ENCODE data around the gene LRRC7. TPM values are rescaled to one million over a fixed set of nuclear protein-coding genes. Genes with fewer than 3 reads are reported as not detected.

LRRC7 gene
- total and polyA plus RNA-seq, 5 donors from 2014 or later: 0.07 to 0.15 (median 0.15) TPM; not detected in 2

DNA sequence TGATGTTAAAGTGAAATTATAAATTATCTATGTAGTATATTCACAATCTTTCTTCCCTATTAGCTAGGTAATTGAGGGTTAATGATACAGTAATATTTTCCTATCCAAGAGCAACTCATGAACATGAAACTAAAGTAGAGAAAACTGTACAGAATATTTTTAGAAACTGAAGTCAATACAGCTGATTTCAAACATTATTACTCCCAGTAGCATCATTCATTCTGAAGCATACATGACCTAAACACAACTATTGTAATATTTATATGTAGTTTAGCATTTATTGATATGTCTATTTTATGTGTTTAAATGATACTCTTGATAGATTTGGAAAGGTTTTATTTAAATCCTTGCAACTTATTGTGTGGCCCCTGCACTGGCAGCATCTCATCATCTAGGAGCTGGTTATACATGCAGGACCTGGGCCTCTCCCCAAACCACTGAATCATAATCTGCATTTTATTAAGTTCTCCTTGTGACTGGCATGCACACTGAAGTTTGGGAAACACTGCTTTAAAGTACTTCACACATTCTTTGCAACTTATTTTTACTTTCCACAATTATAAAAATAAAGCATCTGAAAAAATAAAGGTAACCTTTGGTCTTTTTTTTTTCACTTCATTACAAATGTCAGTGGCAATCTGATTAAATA is 437.8 kb downstream of the LRRC7 start:
- Mint-ChIP-seq H3K36me3 (no peaks in the 10 kb centered on the region), H3K9me3 (peaks cover 0 to 3% (median 0%) of the 10 kb centered on the region in 7 donors), H3K27me3 (no peaks in the 10 kb centered on the region), H3K4me3 (no peak overlapping the region), H3K27ac (no peak overlapping the region), H3K4me1 (no peaks in the 10 kb centered on the region)
- H3K36me3 ChIP-seq (ENCODE audit: control insufficient read depth, insufficient read depth, low read length): no peaks in the 10 kb centered on the region
- H3K4me3 ChIP-seq (ENCODE audit: low read depth, low read length): no peak overlapping the region
- no peaks in the 10 kb centered on the region for H3K4me1 ChIP-seq (ENCODE audit: control insufficient read depth, insufficient read depth, low read length, poor library complexity, severe bottlenecking)
- no peaks in the 10 kb centered on the region for H3K9me3 ChIP-seq (ENCODE audit: control insufficient read depth in 2 of 2, low read length in 2 of 2)
- DNase-seq (no peak), ATAC-seq (ENCODE audit: low read depth in 2 of 2) (no peak)
- no peak overlapping the region for H3K27ac ChIP-seq (ENCODE audit: insufficient read depth, low read length, poor library complexity, severe bottlenecking)
- H3K27me3 ChIP-seq (ENCODE audit: control insufficient read depth, insufficient read depth, low read length): no peaks in the 10 kb centered on the region

DNA sequence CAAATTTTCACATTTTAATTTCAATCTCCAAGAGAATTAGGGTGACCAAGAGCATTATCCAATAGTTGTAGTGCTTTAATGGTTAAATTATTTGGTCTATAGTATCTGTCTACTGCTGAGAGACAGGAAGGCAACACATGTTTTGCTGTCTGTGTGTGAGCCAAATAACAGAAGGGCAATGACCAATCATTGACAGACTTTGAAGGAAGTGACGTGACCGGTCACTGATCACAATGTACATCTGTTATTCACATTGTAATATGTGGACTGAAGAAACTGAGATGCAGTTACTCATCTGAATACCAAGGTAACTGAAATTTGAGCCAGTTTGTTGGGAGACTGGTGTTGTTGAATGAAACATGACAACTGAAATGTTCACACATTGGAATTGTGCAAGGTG is 440.9 kb downstream of the LRRC7 start:
- H3K9me3 ChIP-seq (ENCODE audit: control insufficient read depth in 2 of 2, low read length in 2 of 2): no peaks in the 10 kb centered on the region
- DNase-seq (no peak), ATAC-seq (ENCODE audit: low read depth in 2 of 2) (no peak)
- no peaks in the 10 kb centered on the region for H3K27me3 Mint-ChIP-seq
- no peak overlapping the region for H3K27ac Mint-ChIP-seq
- no peaks in the 10 kb centered on the region for H3K36me3 ChIP-seq (ENCODE audit: control insufficient read depth, insufficient read depth, low read length)
- no peak overlapping the region for H3K4me3 Mint-ChIP-seq
- H3K36me3 Mint-ChIP-seq: no peaks in the 10 kb centered on the region
- no peaks in the 10 kb centered on the region for H3K4me1 ChIP-seq (ENCODE audit: control insufficient read depth, insufficient read depth, low read length, poor library complexity, severe bottlenecking)
- H3K4me3 ChIP-seq (ENCODE audit: low read depth, low read length): no peak overlapping the region
- peaks cover 0 to under 1% (median 0%) of the 10 kb centered on the region in 7 donors for H3K9me3 Mint-ChIP-seq
- H3K27ac ChIP-seq (ENCODE audit: insufficient read depth, low read length, poor library complexity, severe bottlenecking): no peak overlapping the region
- no peaks in the 10 kb centered on the region for H3K27me3 ChIP-seq (ENCODE audit: control insufficient read depth, insufficient read depth, low read length)
- H3K4me1 Mint-ChIP-seq: no peaks in the 10 kb centered on the region

DNA sequence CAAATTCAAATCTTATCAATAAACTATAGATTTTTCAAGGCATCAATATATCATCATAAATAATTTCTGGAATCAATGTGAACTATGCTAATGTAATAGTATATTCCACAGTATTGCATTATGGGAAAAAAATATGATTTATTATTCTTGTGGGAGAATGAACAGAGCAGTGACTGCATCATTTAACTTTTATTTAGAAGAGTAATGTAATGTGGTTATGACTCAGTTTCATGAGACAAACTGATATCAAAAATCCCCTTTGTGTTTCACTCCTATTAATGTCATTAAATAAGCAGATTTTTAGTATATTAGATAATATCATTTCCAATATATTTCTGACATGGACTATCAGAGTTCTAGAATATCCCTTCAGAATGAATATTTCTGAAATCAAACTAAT is 450.0 kb downstream of the LRRC7 start:
- H3K27me3 ChIP-seq (ENCODE audit: control insufficient read depth, insufficient read depth, low read length): no peaks in the 10 kb centered on the region
- DNase-seq (no peak), ATAC-seq (ENCODE audit: low read depth in 2 of 2) (no peak)
- no peak overlapping the region for H3K4me3 ChIP-seq (ENCODE audit: low read depth, low read length)
- H3K36me3 ChIP-seq (ENCODE audit: control insufficient read depth, insufficient read depth, low read length): no peaks in the 10 kb centered on the region
- H3K9me3 ChIP-seq (ENCODE audit: control insufficient read depth in 2 of 2, low read length in 2 of 2): no peaks in the 10 kb centered on the region
- no peaks in the 10 kb centered on the region for H3K4me1 ChIP-seq (ENCODE audit: control insufficient read depth, insufficient read depth, low read length, poor library complexity, severe bottlenecking)
- H3K9me3 Mint-ChIP-seq: no peaks in the 10 kb centered on the region
- no peaks in the 10 kb centered on the region for H3K27me3 Mint-ChIP-seq
- H3K4me1 Mint-ChIP-seq: no peaks in the 10 kb centered on the region
- H3K4me3 Mint-ChIP-seq: no peak overlapping the region
- H3K27ac Mint-ChIP-seq: no peak overlapping the region
- no peaks in the 10 kb centered on the region for H3K36me3 Mint-ChIP-seq
- no peak overlapping the region for H3K27ac ChIP-seq (ENCODE audit: insufficient read depth, low read length, poor library complexity, severe bottlenecking)

DNA sequence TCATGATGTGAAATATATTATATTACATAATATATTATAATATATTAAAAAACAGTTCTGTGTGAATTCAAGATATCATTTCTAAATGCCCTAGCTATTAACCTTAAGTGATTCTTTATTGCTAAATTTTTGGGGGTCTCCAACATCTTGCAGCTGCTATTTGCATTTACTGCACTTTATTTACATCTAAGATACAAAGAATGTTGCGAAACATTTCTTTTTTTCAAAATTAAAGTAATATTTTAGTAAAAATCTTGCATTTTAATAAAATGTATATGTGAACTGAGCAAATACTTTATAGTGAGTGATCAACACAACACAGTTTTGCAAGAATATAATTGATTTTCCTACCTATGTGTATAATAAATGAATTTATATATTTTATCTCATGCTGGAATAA is 456.6 kb downstream of the LRRC7 start:
- H3K27ac ChIP-seq (ENCODE audit: insufficient read depth, low read length, poor library complexity, severe bottlenecking): no peak overlapping the region
- H3K4me1 Mint-ChIP-seq: no peaks in the 10 kb centered on the region
- no peak overlapping the region for H3K4me3 ChIP-seq (ENCODE audit: low read depth, low read length)
- no peak overlapping the region for H3K4me3 Mint-ChIP-seq
- no peaks in the 10 kb centered on the region for H3K9me3 ChIP-seq (ENCODE audit: control insufficient read depth in 2 of 2, low read length in 2 of 2)
- no peak overlapping the region for H3K27ac Mint-ChIP-seq
- no peak for DNase-seq
- H3K27me3 ChIP-seq (ENCODE audit: control insufficient read depth, insufficient read depth, low read length): no peaks in the 10 kb centered on the region
- H3K36me3 Mint-ChIP-seq: no peaks in the 10 kb centered on the region
- no peaks in the 10 kb centered on the region for H3K4me1 ChIP-seq (ENCODE audit: control insufficient read depth, insufficient read depth, low read length, poor library complexity, severe bottlenecking)
- no peaks in the 10 kb centered on the region for H3K27me3 Mint-ChIP-seq
- no peaks in the 10 kb centered on the region for H3K9me3 Mint-ChIP-seq
- ATAC-seq (ENCODE audit: low read depth in 2 of 2): no peak
- H3K36me3 ChIP-seq (ENCODE audit: control insufficient read depth, insufficient read depth, low read length): no peaks in the 10 kb centered on the region

DNA sequence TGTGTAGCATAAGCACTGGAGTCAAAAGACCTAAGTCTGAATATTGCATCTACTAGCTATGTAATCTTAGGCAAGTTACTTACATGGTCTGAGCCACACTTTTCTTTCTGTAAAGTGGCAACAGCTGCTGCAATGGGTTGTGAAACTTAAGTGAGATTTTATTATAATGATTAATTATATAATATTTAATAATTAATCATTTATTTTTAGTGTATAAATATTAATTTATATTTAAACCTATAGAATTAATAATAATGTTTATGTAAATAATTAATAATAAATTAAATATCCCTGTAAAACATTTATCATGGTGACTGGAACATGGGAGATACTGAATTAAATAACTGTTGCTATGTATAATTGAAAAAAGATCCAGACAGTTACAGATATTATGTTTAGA is 457.3 kb downstream of the LRRC7 start:
- H3K4me1 Mint-ChIP-seq: no peaks in the 10 kb centered on the region
- no peak overlapping the region for H3K27ac ChIP-seq (ENCODE audit: insufficient read depth, low read length, poor library complexity, severe bottlenecking)
- H3K27me3 Mint-ChIP-seq: no peaks in the 10 kb centered on the region
- H3K4me3 ChIP-seq (ENCODE audit: low read depth, low read length): no peak overlapping the region
- H3K4me3 Mint-ChIP-seq: no peak overlapping the region
- no peaks in the 10 kb centered on the region for H3K36me3 ChIP-seq (ENCODE audit: control insufficient read depth, insufficient read depth, low read length)
- no peaks in the 10 kb centered on the region for H3K9me3 Mint-ChIP-seq
- DNase-seq (no peak), ATAC-seq (ENCODE audit: low read depth in 2 of 2) (no peak)
- no peaks in the 10 kb centered on the region for H3K9me3 ChIP-seq (ENCODE audit: control insufficient read depth in 2 of 2, low read length in 2 of 2)
- no peaks in the 10 kb centered on the region for H3K36me3 Mint-ChIP-seq
- H3K27ac Mint-ChIP-seq: no peak overlapping the region
- H3K4me1 ChIP-seq (ENCODE audit: control insufficient read depth, insufficient read depth, low read length, poor library complexity, severe bottlenecking): no peaks in the 10 kb centered on the region
- no peaks in the 10 kb centered on the region for H3K27me3 ChIP-seq (ENCODE audit: control insufficient read depth, insufficient read depth, low read length)

DNA sequence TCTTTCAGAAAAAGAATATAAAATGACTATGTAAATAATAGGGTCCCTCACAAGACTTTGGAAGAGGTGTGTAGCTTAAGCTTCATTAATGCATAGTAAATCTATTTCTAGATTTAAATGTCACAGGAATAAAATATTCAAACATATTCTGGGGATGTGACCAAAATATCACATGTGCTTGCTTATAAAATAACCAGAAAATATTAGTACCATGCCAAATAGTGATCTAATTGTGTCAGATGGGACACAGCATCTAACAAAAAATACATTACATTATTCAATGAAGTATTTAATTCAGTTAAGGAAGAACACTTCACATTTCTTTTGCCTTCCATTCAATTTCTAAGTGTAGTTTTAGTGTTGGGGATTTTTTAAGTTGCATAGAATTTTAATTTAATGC is 458.1 kb downstream of the LRRC7 start:
- ATAC-seq (ENCODE audit: low read depth in 2 of 2) (no peak), DNase-seq (no peak)
- H3K9me3 Mint-ChIP-seq: no peaks in the 10 kb centered on the region
- H3K4me1 Mint-ChIP-seq: no peaks in the 10 kb centered on the region
- no peak overlapping the region for H3K27ac ChIP-seq (ENCODE audit: insufficient read depth, low read length, poor library complexity, severe bottlenecking)
- no peak overlapping the region for H3K4me3 ChIP-seq (ENCODE audit: low read depth, low read length)
- no peak overlapping the region for H3K27ac Mint-ChIP-seq
- H3K4me1 ChIP-seq (ENCODE audit: control insufficient read depth, insufficient read depth, low read length, poor library complexity, severe bottlenecking): no peaks in the 10 kb centered on the region
- H3K36me3 ChIP-seq (ENCODE audit: control insufficient read depth, insufficient read depth, low read length): no peaks in the 10 kb centered on the region
- no peak overlapping the region for H3K4me3 Mint-ChIP-seq
- no peaks in the 10 kb centered on the region for H3K9me3 ChIP-seq (ENCODE audit: control insufficient read depth in 2 of 2, low read length in 2 of 2)
- H3K27me3 Mint-ChIP-seq: no peaks in the 10 kb centered on the region
- no peaks in the 10 kb centered on the region for H3K27me3 ChIP-seq (ENCODE audit: control insufficient read depth, insufficient read depth, low read length)
- H3K36me3 Mint-ChIP-seq: no peaks in the 10 kb centered on the region

DNA sequence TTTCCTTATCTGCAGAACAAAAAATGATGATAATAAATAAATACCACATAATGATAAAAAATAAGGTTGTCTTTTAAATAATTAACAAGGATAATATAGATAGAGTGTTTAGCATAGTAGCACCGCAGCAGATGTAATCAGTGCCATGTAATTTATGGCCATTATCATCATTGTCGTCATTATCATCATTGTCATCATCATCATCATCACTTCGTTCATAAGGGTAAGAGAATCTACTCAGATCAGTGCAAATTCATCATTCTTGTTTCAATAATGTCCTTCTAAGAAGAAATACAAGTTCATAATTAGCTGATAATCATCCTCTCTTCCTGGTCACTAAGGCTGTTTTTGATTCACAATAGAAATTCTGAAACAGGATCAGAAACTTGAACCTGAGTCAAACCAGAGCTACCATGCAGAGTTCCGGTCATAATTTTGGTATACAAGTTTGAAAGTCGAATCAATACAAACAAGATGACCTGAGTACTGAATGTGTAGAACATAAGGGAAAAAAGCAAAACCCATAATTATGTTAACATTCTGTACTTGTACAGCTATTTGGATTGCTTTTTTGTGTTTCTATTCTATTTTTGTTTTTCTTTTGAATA is 465.6 kb downstream of the LRRC7 start:
- Histone ChIP-seq H3K27ac (ENCODE audit: insufficient read depth, low read length, poor library complexity, severe bottlenecking) (no peak overlapping the region), H3K36me3 (ENCODE audit: control insufficient read depth, insufficient read depth, low read length) (no peaks in the 10 kb centered on the region), H3K9me3 (ENCODE audit: control insufficient read depth in 2 of 2, low read length in 2 of 2) (no peaks in the 10 kb centered on the region), H3K4me3 (ENCODE audit: low read depth, low read length) (no peak overlapping the region), H3K27me3 (ENCODE audit: control insufficient read depth, insufficient read depth, low read length) (no peaks in the 10 kb centered on the region), H3K4me1 (ENCODE audit: control insufficient read depth, insufficient read depth, low read length, poor library complexity, severe bottlenecking) (no peaks in the 10 kb centered on the region)
- Mint-ChIP-seq H3K9me3 (peaks cover 0 to 3% (median 0%) of the 10 kb centered on the region in 7 donors), H3K27ac (no peak overlapping the region), H3K4me1 (no peaks in the 10 kb centered on the region), H3K36me3 (no peaks in the 10 kb centered on the region), H3K27me3 (peaks cover 4% of the 10 kb centered on the region), H3K4me3 (no peak overlapping the region)
- ATAC-seq (ENCODE audit: low read depth in 2 of 2) (no peak), DNase-seq (no peak)

DNA sequence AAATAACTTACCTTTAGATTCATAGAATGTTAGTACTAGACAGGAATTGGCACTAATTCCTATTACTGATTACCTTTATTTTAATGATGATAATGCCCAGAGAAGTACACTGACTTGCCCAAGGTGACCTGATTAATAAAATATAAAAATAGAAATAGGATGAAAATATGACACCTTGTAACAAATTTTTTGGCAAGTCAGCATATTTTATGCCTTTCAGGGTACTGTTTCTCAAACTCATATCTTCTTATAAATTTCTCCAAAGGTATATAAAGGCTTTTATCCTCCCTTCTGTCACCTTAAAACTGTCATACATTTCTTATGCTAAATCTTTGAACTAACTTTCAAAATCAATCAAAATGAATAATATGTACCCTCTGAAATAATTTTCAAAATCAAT is 466.2 kb downstream of the LRRC7 start:
- Histone ChIP-seq H3K27me3 (ENCODE audit: control insufficient read depth, insufficient read depth, low read length) (no peaks in the 10 kb centered on the region), H3K36me3 (ENCODE audit: control insufficient read depth, insufficient read depth, low read length) (no peaks in the 10 kb centered on the region), H3K27ac (ENCODE audit: insufficient read depth, low read length, poor library complexity, severe bottlenecking) (no peak overlapping the region), H3K9me3 (ENCODE audit: control insufficient read depth in 2 of 2, low read length in 2 of 2) (no peaks in the 10 kb centered on the region), H3K4me3 (ENCODE audit: low read depth, low read length) (no peak overlapping the region), H3K4me1 (ENCODE audit: control insufficient read depth, insufficient read depth, low read length, poor library complexity, severe bottlenecking) (no peaks in the 10 kb centered on the region)
- H3K36me3 Mint-ChIP-seq: no peaks in the 10 kb centered on the region
- no peaks in the 10 kb centered on the region for H3K4me1 Mint-ChIP-seq
- ATAC-seq (ENCODE audit: low read depth in 2 of 2) (no peak), DNase-seq (no peak)
- no peak overlapping the region for H3K4me3 Mint-ChIP-seq
- H3K9me3 Mint-ChIP-seq: peaks cover 0 to 3% (median 0%) of the 10 kb centered on the region in 7 donors
- peaks cover 4% of the 10 kb centered on the region for H3K27me3 Mint-ChIP-seq
- H3K27ac Mint-ChIP-seq: no peak overlapping the region

All from CD4-positive, CD25-positive, alpha-beta regulatory T cell (primary cell).